Transverse colon (tissue), 4 donors: ENCODE measurements around the gene IFI27. TPM values are rescaled to one million over a fixed set of nuclear protein-coding genes. Genes with fewer than 3 reads are reported as not detected.

ENCODE experiments used
- DNase-seq: peaks from one replicate; pipeline ENCODE4 v3.0.0-alpha.2; 2019
- H3K27ac ChIP-seq, 4 donors: fragments of 200-600 bp; sonication (generic); 2 replicates each; pipeline ENCODE4 v1.5.1; 2016 to 2018; ENCODE audit warnings: inconsistent platforms in 4 of 4
- H3K27me3 ChIP-seq: fragments of 200-600 bp; sonication (generic); 2 replicates; pipeline ENCODE4 v1.5.1; 2017; ENCODE audit warnings: inconsistent platforms
- H3K36me3 ChIP-seq, 4 donors: fragments of 200-600 bp; sonication (generic); 2 replicates each; pipeline ENCODE4 v1.5.1; 2017 to 2019; ENCODE audit warnings: inconsistent platforms in 4 of 4
- H3K4me1 ChIP-seq, 4 donors: fragments of 200-600 bp; sonication (generic); 2 replicates each; pipeline ENCODE4 v1.5.1; 2017 to 2020; ENCODE audit warnings: inconsistent platforms in 4 of 4
- H3K4me3 ChIP-seq, 4 donors: fragments of 200-600 bp; sonication (generic); 1 replicate in 1 of 4; 2 replicates in 3 of 4; pipeline versions ENCODE4 v1.5.1 to v1.6.1; 2017 to 2019; ENCODE audit warnings: inconsistent platforms in 4 of 4
- H3K9me3 ChIP-seq, 2 donors: fragments of 200-600 bp; sonication (generic); 2 replicates each; pipeline ENCODE4 v1.5.1; 2017 to 2019; ENCODE audit warnings: inconsistent platforms in 2 of 2
- EP300 ChIP-seq: sonication (generic); formaldehyde crosslinking; IDR thresholded peaks from one replicate; pipeline ENCODE4 v1.6.1; 2017; ENCODE audit warnings: antibody characterized with exemption, low read depth
- POLR2A ChIP-seq: fragments of 450-650 bp; IDR thresholded peaks from one replicate; pipeline ENCODE4 v1.6.1; 2016; ENCODE audit warnings: antibody characterized with exemption, mild to moderate bottlenecking, moderate library complexity
- POLR2AphosphoS5 ChIP-seq, 3 donors: sonication (generic); formaldehyde crosslinking; IDR thresholded peaks; one replicate each; pipeline ENCODE4 v1.6.1; 2016; ENCODE audit warnings: antibody characterized with exemption in 3 of 3
- WGBS, 2 donors: methylation state at CpG; one replicate each; pipeline ENCODE4 v1.1.5; 2018; ENCODE audit warnings: low coverage in 1 of 2; 5-methylcytosine and 5-hydroxymethylcytosine counted together
- in situ Hi-C, 4 donors: fragments of 200-750 bp; cut with MboI; loops; one replicate each; pipeline versions ENCODE4 v1.15.0 to v1.15.1; 2017; ENCODE audit warnings: low sequenced_read_pairs in 3 of 4, low pct_ligation_motif_present in 1 of 4, low pct_unique_long_range_greater_than_20kb in 1 of 4
- intact Hi-C: fragments of 100-400 bp; cut with DNase I; formaldehyde crosslinking; loops from one replicate; pipeline ENCODE4 v1.15.1; 2023; ENCODE audit warnings: low total_unique reads
- total RNA-seq, 4 donors: library from RNA; depleted of rRNA; stranded (reverse); fragments of >200 nt; gene quantifications; one replicate each; pipeline ENCODE4 v1.1.0, GENCODE V29; 2016
- TF ChIP-seq, protein P1 (sequence below), 5 experiments: fragments of 200-600 bp in 3 of 5; fragments of 450-650 bp in 2 of 5; sonication (generic) in 3 of 5; IDR thresholded peaks; 1 replicate in 2 of 5; 2 replicates in 3 of 5; pipeline ENCODE4 v1.5.1; 2016 to 2017; ENCODE audit warnings: antibody characterized with exemption in 5 of 5, inconsistent platforms in 3 of 5, mild to moderate bottlenecking in 2 of 5, moderate library complexity in 1 of 5

The IFI27 gene
- total RNA-seq, 4 donors from 2014 or later, result 124 to 1,625 (median 472) TPM

- in situ Hi-C loops, result no loop called here
Observed at GRCh38 chr14:94119071-94119470, 8.5 kb downstream of the IFI27 start.

DNA sequence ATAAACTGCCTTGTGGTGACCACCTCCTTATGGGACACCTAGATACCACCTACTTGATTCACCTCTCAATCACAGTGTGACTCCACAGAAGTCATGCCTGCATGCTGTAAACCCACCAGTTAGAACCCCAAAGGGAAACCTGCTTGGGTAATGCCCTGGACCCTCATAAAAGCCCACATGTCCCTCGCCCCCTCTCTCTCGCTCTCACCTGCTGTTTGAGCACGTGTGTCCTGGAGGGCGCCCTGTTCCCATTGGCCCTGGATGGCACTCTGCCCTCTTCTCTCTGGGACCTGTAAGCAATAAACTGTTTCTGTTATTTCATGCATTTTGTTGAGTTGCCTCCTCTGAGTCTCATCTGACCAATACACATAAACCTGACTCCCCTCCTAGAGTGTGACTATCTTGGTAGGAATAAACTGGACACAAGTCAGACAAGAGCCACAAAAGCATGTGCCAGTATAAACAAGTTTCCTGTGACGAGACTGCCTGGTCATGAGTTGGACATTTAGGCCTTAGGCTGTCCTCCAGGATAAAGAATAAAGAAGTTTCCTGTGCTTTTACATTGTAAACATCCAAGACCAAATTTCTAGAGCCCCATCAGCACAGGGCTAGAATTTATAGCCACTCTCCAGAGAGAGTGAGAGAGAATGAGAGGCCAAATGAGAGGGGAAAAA, 10.3 kb downstream of the IFI27 start:
- H3K4me3 ChIP-seq, result no peak overlapping the region
- 82% methylated on average over 5 of the region's 5 CpGs; no CpG with 5 or more reads in 1 of the 2 donors for WGBS, 2 donors
- in situ Hi-C loops, result no loop called here
- TF ChIP-seq, protein P1, sequence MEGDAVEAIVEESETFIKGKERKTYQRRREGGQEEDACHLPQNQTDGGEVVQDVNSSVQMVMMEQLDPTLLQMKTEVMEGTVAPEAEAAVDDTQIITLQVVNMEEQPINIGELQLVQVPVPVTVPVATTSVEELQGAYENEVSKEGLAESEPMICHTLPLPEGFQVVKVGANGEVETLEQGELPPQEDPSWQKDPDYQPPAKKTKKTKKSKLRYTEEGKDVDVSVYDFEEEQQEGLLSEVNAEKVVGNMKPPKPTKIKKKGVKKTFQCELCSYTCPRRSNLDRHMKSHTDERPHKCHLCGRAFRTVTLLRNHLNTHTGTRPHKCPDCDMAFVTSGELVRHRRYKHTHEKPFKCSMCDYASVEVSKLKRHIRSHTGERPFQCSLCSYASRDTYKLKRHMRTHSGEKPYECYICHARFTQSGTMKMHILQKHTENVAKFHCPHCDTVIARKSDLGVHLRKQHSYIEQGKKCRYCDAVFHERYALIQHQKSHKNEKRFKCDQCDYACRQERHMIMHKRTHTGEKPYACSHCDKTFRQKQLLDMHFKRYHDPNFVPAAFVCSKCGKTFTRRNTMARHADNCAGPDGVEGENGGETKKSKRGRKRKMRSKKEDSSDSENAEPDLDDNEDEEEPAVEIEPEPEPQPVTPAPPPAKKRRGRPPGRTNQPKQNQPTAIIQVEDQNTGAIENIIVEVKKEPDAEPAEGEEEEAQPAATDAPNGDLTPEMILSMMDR (IDR thresholded peaks at IDR 0.05), result no peak
- TF ChIP-seq POLR2AphosphoS5 (IDR thresholded peaks at IDR 0.05), result no peak
- intact Hi-C loops, result no loop called here
- H3K4me1 ChIP-seq, result no peaks in the 10 kb centered on the region
- no peak for DNase-seq
- no peaks in the 10 kb centered on the region for H3K36me3 ChIP-seq
- no peaks in the 10 kb centered on the region for H3K27me3 ChIP-seq
- H3K27ac ChIP-seq, result no peak overlapping the region
- peaks cover 0 to 6% of the 10 kb centered on the region in 2 donors for H3K9me3 ChIP-seq

More at GRCh38 chr14:94119071-94119470, 8.5 kb downstream of the IFI27 start:
- Histone ChIP-seq H3K4me3 (no peak overlapping the region), H3K9me3 (peaks cover 0 to 6% of the 10 kb centered on the region in 2 donors), H3K27me3 (no peaks in the 10 kb centered on the region), H3K4me1 (peaks cover 3 to 17% (median 11%) of the 10 kb centered on the region in 4 donors), H3K27ac (no peak overlapping the region), H3K36me3 (no peaks in the 10 kb centered on the region)
- intact Hi-C loops, result no loop called here
- no peak for DNase-seq
- TF ChIP-seq EP300 (no peak), POLR2AphosphoS5 (IDR thresholded peaks at IDR 0.05) (no peak), POLR2A (no peak)
- TF ChIP-seq, protein P1 (IDR thresholded peaks at IDR 0.05), result no peak

GRCh38 chr14:94121485-94121884, 10.9 kb downstream of the IFI27 start:
- Histone ChIP-seq H3K27me3 (no peaks in the 10 kb centered on the region), H3K4me3 (no peak overlapping the region), H3K4me1 (no peaks in the 10 kb centered on the region), H3K27ac (no peak overlapping the region), H3K9me3 (peaks cover 0 to 6% of the 10 kb centered on the region in 2 donors), H3K36me3 (no peaks in the 10 kb centered on the region)
- DNase-seq, result no peak
- in situ Hi-C loops, result no loop called here
- no peak for TF ChIP-seq POLR2A
- TF ChIP-seq, protein P1 (IDR thresholded peaks at IDR 0.05), result no peak
- TF ChIP-seq EP300, result no peak
- TF ChIP-seq POLR2AphosphoS5 (IDR thresholded peaks at IDR 0.05), result no peak
- intact Hi-C loops, result no loop called here
- 53% methylated on average over 3 of the region's 3 CpGs; no CpG with 5 or more reads in 1 of the 2 donors for WGBS, 2 donors

DNA sequence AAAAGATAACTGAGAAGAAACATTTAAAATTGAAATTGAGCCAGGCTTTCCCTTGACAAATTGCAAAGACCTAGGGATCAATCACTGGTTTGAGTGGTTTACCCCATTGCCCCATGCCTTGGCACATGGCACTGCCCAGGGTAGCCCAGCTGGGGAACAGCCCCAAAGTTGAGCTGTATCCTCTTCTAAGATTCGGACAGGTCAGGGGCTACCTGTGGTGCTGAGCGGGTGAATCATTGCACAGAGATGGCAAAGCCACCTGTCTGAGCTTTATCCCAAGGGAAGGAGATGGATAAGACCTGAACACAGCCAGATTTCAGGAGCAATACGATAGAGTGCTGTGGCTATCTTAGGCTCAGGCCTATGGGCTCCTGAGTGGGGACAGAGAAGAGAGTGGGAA, 11.9 kb downstream of the IFI27 start:
- intact Hi-C loops (no loop called here), in situ Hi-C loops (no loop called here)
- no peak for DNase-seq
- Histone ChIP-seq H3K27ac (no peak overlapping the region), H3K4me3 (no peak overlapping the region), H3K9me3 (peaks cover 0 to 6% of the 10 kb centered on the region in 2 donors), H3K27me3 (no peaks in the 10 kb centered on the region), H3K36me3 (no peaks in the 10 kb centered on the region), H3K4me1 (no peaks in the 10 kb centered on the region)
- WGBS, 2 donors, result 0 to 90% methylated on average over 1 to 3 of the region's 3 CpGs
- TF ChIP-seq POLR2A (no peak), EP300 (no peak), POLR2AphosphoS5 (IDR thresholded peaks at IDR 0.05) (no peak)
- TF ChIP-seq, protein P1 (IDR thresholded peaks at IDR 0.05), result no peak
